ENCODE measurements around the gene TMOD1. TPM values are rescaled to one million over a fixed set of nuclear protein-coding genes. Genes with fewer than 3 reads are reported as not detected.
A peak's percentile ranks its signal among the peaks of the same experiment; 100 is the strongest.

Gene TMOD1
- total RNA-seq, 1 donor: 0.18 TPM

- H3K4me3 ChIP-seq (ENCODE audit: low read depth, low read length): no peak overlapping the region
- DNase-seq (ENCODE audit: low read depth): no peak
- no peak for TF ChIP-seq CTCF (IDR thresholded peaks at IDR 0.05; ENCODE audit: insufficient read depth, low read length)
These were observed 31.4 kb upstream of the TMOD1 start for GRCh38 chr9:97470076-97470475.

GRCh38 chr9:97473717-97474116, 27.7 kb upstream of the TMOD1 start:
- TF ChIP-seq CTCF (IDR thresholded peaks at IDR 0.05; ENCODE audit: insufficient read depth, low read length): no peak
- no peak overlapping the region for H3K4me3 ChIP-seq (ENCODE audit: low read depth, low read length)
- DNase-seq (ENCODE audit: low read depth): no peak

- TF ChIP-seq CTCF (IDR thresholded peaks at IDR 0.05; ENCODE audit: insufficient read depth, low read length): no peak
- DNase-seq (ENCODE audit: low read depth): no peak
- H3K4me3 ChIP-seq (ENCODE audit: low read depth, low read length): no peak overlapping the region
These were observed 27.0 kb upstream of the TMOD1 start for GRCh38 chr9:97474372-97474925.

- no peak for TF ChIP-seq CTCF (IDR thresholded peaks at IDR 0.05; ENCODE audit: insufficient read depth, low read length)
- H3K4me3 ChIP-seq (ENCODE audit: low read depth, low read length): no peak overlapping the region
- no peak for DNase-seq (ENCODE audit: low read depth)
These were observed 26.4 kb upstream of the TMOD1 start for GRCh38 chr9:97475059-97475458.

GRCh38 chr9:97478301-97478981, 23.0 kb upstream of the TMOD1 start:
- DNase-seq (ENCODE audit: low read depth): no peak
- H3K4me3 ChIP-seq (ENCODE audit: low read depth, low read length): no peak overlapping the region
- TF ChIP-seq CTCF (IDR thresholded peaks at IDR 0.05; ENCODE audit: insufficient read depth, low read length): no peak

- TF ChIP-seq CTCF (IDR thresholded peaks at IDR 0.05; ENCODE audit: insufficient read depth, low read length): no peak
- DNase-seq (ENCODE audit: low read depth): peak; percentile 47
- no peak overlapping the region for H3K4me3 ChIP-seq (ENCODE audit: low read depth, low read length)
These were observed 21.8 kb upstream of the TMOD1 start for GRCh38 chr9:97479496-97480159.

Data from fibroblast of the aortic adventitia (primary cell).